ENCODE data around the gene NID1. TPM values are rescaled to one million over a fixed set of nuclear protein-coding genes. Genes with fewer than 3 reads are reported as not detected.
A peak's percentile ranks its signal among the peaks of the same experiment; 100 is the strongest.

Gene NID1
- total RNA-seq, 6 experiments from 2014 or later = 45.7 to 67.1 (median 59.1) TPM

- Histone ChIP-seq H3K27ac (no peak overlapping the region), H3K9me3 (no peaks in the 10 kb centered on the region), H3K4me3 (no peak overlapping the region), H3K36me3 (peaks cover 0 to 44% (median 12%) of the 10 kb centered on the region in 4 donors), H3K4me1 (no peaks in the 10 kb centered on the region), H3K27me3 (no peaks in the 10 kb centered on the region)
- intact Hi-C loops (cut with DNase I) = no loop called here
- WGBS (ENCODE audit: insufficient coverage, low coverage, low lambda C conversion rate, missing lambda C conversion rate) = 89% methylated on average over 4 of the region's 4 CpGs
- DNase-seq (no peak), ATAC-seq (no peak)
- TF ChIP-seq CTCF (IDR thresholded peaks at IDR 0.05) (no peak), POLR2A (IDR thresholded peaks at IDR 0.05) (no peak)
Observed at GRCh38 chr1:236033336-236033735, 31.6 kb downstream of the NID1 start.

GRCh38 chr1:236030534-236030933, 34.4 kb downstream of the NID1 start:
- H3K9me3 ChIP-seq = no peaks in the 10 kb centered on the region
- H3K27me3 ChIP-seq = no peaks in the 10 kb centered on the region
- H3K4me1 ChIP-seq = no peaks in the 10 kb centered on the region
- ATAC-seq = peak in 1 of 4 donors; percentile 22
- no peak for DNase-seq
- H3K27ac ChIP-seq = no peak overlapping the region
- peaks cover 0 to 59% (median 24%) of the 10 kb centered on the region in 4 donors for H3K36me3 ChIP-seq
- WGBS (ENCODE audit: insufficient coverage, low coverage, low lambda C conversion rate, missing lambda C conversion rate) = 72% methylated on average over 3 of the region's 3 CpGs
- intact Hi-C loops (cut with DNase I) = no loop called here
- no peak overlapping the region for H3K4me3 ChIP-seq
- TF ChIP-seq CTCF (IDR thresholded peaks at IDR 0.05) (no peak), POLR2A (IDR thresholded peaks at IDR 0.05) (no peak)

- intact Hi-C loops (cut with DNase I) = no loop called here
- no peak for DNase-seq
- peak in 2 of 4 donors; percentile 11 to 47 for ATAC-seq
- no peaks in the 10 kb centered on the region for H3K27me3 ChIP-seq
- no peaks in the 10 kb centered on the region for H3K4me1 ChIP-seq
- no peak overlapping the region for H3K4me3 ChIP-seq
- no peak overlapping the region for H3K27ac ChIP-seq
- no peaks in the 10 kb centered on the region for H3K9me3 ChIP-seq
- H3K36me3 ChIP-seq = peaks cover 0 to 66% (median 27%) of the 10 kb centered on the region in 4 donors
- TF ChIP-seq CTCF (IDR thresholded peaks at IDR 0.05) (no peak), POLR2A (IDR thresholded peaks at IDR 0.05) (no peak)
- 90% methylated on average over 2 of the region's 26 CpGs for WGBS (ENCODE audit: insufficient coverage, low coverage, low lambda C conversion rate, missing lambda C conversion rate)
Observed at GRCh38 chr1:236029428-236029940, 35.4 kb downstream of the NID1 start.

GRCh38 chr1:236027104-236027503, 37.8 kb downstream of the NID1 start:
- Histone ChIP-seq H3K4me3 (no peak overlapping the region), H3K27me3 (no peaks in the 10 kb centered on the region), H3K27ac (no peak overlapping the region), H3K4me1 (no peaks in the 10 kb centered on the region), H3K36me3 (peaks cover 0 to 77% (median 33%) of the 10 kb centered on the region in 4 donors), H3K9me3 (no peaks in the 10 kb centered on the region)
- WGBS (ENCODE audit: insufficient coverage, low coverage, low lambda C conversion rate, missing lambda C conversion rate) = 77% methylated on average over 4 of the region's 4 CpGs
- intact Hi-C loops (cut with DNase I) = no loop called here
- DNase-seq (no peak), ATAC-seq (no peak)
- no peak for TF ChIP-seq CTCF (IDR thresholded peaks at IDR 0.05)
- no peak for TF ChIP-seq POLR2A (IDR thresholded peaks at IDR 0.05)

GRCh38 chr1:236025836-236026235, 39.1 kb downstream of the NID1 start:
- Histone ChIP-seq H3K9me3 (no peaks in the 10 kb centered on the region), H3K36me3 (peaks cover 0 to 78% (median 35%) of the 10 kb centered on the region in 4 donors), H3K27ac (no peak overlapping the region), H3K27me3 (no peaks in the 10 kb centered on the region), H3K4me1 (no peaks in the 10 kb centered on the region), H3K4me3 (no peak overlapping the region)
- 86% methylated on average over 6 of the region's 14 CpGs for WGBS (ENCODE audit: insufficient coverage, low coverage, low lambda C conversion rate, missing lambda C conversion rate)
- intact Hi-C loops (cut with DNase I) = no loop called here
- TF ChIP-seq POLR2A (IDR thresholded peaks at IDR 0.05) (no peak), CTCF (IDR thresholded peaks at IDR 0.05) (no peak)
- DNase-seq = no peak
- ATAC-seq = no peak
